Colonic mucosa (tissue), 4 donors: ENCODE data around the gene RASGRF2. TPM values are rescaled to one million over a fixed set of nuclear protein-coding genes. Genes with fewer than 3 reads are reported as not detected.
A peak's percentile ranks its signal among the peaks of the same experiment; 100 is the strongest.

Experiments
- DNase-seq: peaks from one replicate; pipeline ENCODE4 v3.0.0-alpha.2; 2020
- H3K27ac ChIP-seq: fragments of 200-600 bp; one replicate; pipeline ENCODE4 v1.8.0; 2021
- H3K27me3 ChIP-seq: fragments of 200-600 bp; one replicate; pipeline ENCODE4 v1.8.0; 2021
- H3K36me3 ChIP-seq: fragments of 200-600 bp; one replicate; pipeline ENCODE4 v1.8.0; 2021
- H3K4me1 ChIP-seq: fragments of 200-600 bp; one replicate; pipeline ENCODE4 v1.8.0; 2021; ENCODE audit warnings: mild to moderate bottlenecking
- H3K4me3 ChIP-seq: fragments of 200-600 bp; one replicate; pipeline ENCODE4 v1.8.0; 2021
- H3K9ac ChIP-seq, 2 donors: one replicate each; pipeline ENCODE4 v1.7.0; 2013; ENCODE audit warnings: control low read depth in 2 of 2, low read depth in 2 of 2, low read length in 2 of 2
- H3K9me3 ChIP-seq: fragments of 200-600 bp; one replicate; pipeline ENCODE4 v1.8.0; 2021
- CTCF ChIP-seq: fragments of 200-600 bp; IDR thresholded peaks from one replicate; pipeline ENCODE4 v1.8.0; 2022; ENCODE audit warnings: antibody characterized with exemption, mild to moderate bottlenecking
- intact Hi-C: fragments of 100-400 bp; cut with DNase I; formaldehyde crosslinking; loops from one replicate; pipeline ENCODE4 v1.14.1; 2022
- total RNA-seq, 2 donors: library from RNA; stranded (reverse); fragmentation: NEBNext Ultra II Directional in 1 of 2; extraction: Animal tissue kit (Norgen Biotek cat#: 25700) in 1 of 2; gene quantifications; one replicate each; pipeline ENCODE4 v1.2.1, GENCODE V29; 2021
- donor health status: healthy.
- donor health status: DM: no; HTN: no; CAD: no.
- donor health status: DM: no; HTN: no; CAD: no.

The RASGRF2 gene
- total RNA-seq, 2 donors from 2014 or later, result 2.8 to 3.5 TPM

GRCh38 chr5:81191726-81192372 lies 231.7 kb downstream of the RASGRF2 start:
- intact Hi-C loops, result loop anchor here (10.0 kb wide), 2 partner anchors 477 to 507 kb away; no protein-coding TSS in a partner anchor
- Histone ChIP-seq H3K9me3 (no peaks in the 10 kb centered on the region), H3K27me3 (no peaks in the 10 kb centered on the region), H3K4me3 (no peak overlapping the region), H3K27ac (no peak overlapping the region), H3K36me3 (no peaks in the 10 kb centered on the region), H3K4me1 (no peaks in the 10 kb centered on the region), H3K9ac (no peak overlapping the region)
- no peak for TF ChIP-seq CTCF
- no peak for DNase-seq

- TF ChIP-seq CTCF, result no peak
- H3K9ac ChIP-seq, result no peak overlapping the region
- DNase-seq, result no peak
- H3K27ac ChIP-seq, result no peak overlapping the region
- H3K36me3 ChIP-seq, result no peaks in the 10 kb centered on the region
- H3K4me1 ChIP-seq, result no peaks in the 10 kb centered on the region
- intact Hi-C loops, result loop anchor here (10.0 kb wide), 2 partner anchors 478 to 508 kb away; no protein-coding TSS in a partner anchor
- no peak overlapping the region for H3K4me3 ChIP-seq
- H3K27me3 ChIP-seq, result no peaks in the 10 kb centered on the region
- H3K9me3 ChIP-seq, result no peaks in the 10 kb centered on the region
Measured at GRCh38 chr5:81192373-81192750, 232.2 kb downstream of the RASGRF2 start.

DNA sequence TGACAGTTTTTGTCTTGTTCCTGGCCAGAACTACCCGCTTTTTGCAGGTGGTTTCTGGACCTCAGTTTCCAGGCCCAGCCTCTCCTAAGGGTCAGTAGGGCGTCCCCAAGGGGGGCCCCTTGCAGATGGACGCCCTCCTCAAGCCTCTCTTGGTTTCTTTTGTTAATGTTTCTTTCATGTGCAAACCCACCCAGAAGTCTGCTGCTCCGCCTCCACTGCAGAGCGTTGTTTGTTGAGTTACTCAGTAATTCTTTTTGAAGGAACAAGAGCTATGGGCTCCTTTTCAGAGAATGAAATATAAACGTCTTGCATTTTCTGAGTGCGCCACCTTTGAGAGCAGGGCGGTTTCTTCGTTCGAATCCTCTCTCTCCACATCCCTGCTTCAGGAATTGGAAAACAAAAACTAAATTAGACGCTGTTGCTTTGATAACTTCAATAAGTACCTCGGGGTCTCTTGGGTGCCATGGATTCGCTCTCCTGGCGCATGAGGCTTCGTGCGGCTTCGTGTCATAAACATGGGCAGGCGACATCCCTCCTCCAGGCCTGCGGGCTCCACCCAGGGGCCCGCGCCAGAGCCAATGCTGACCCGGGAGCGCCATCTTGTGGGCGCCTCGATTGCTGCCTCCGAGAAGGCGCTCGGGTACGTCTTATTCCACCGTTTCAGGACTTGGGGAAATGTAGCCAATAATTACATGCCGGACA lies 234.6 kb downstream of the RASGRF2 start:
- no peaks in the 10 kb centered on the region for H3K27me3 ChIP-seq
- no peak overlapping the region for H3K27ac ChIP-seq
- TF ChIP-seq CTCF, result peak; percentile 92
- intact Hi-C loops, result loop anchor here (10.0 kb wide), 2 partner anchors 480 to 510 kb away; no protein-coding TSS in a partner anchor
- H3K9ac ChIP-seq, result no peak overlapping the region
- no peaks in the 10 kb centered on the region for H3K4me1 ChIP-seq
- H3K4me3 ChIP-seq, result no peak overlapping the region
- H3K9me3 ChIP-seq, result no peaks in the 10 kb centered on the region
- H3K36me3 ChIP-seq, result no peaks in the 10 kb centered on the region
- DNase-seq, result peak; percentile 83

GRCh38 chr5:81195335-81195929 lies 235.3 kb downstream of the RASGRF2 start:
- Histone ChIP-seq H3K4me3 (no peak overlapping the region), H3K36me3 (no peaks in the 10 kb centered on the region), H3K27me3 (no peaks in the 10 kb centered on the region), H3K27ac (no peak overlapping the region), H3K9ac (no peak overlapping the region), H3K4me1 (no peaks in the 10 kb centered on the region), H3K9me3 (no peaks in the 10 kb centered on the region)
- peak; percentile 23 for TF ChIP-seq CTCF
- no peak for DNase-seq
- intact Hi-C loops, result loop anchor here (10.0 kb wide), 2 partner anchors 481 to 511 kb away; no protein-coding TSS in a partner anchor

- Histone ChIP-seq H3K27ac (no peak overlapping the region), H3K27me3 (no peaks in the 10 kb centered on the region), H3K36me3 (no peaks in the 10 kb centered on the region), H3K9ac (no peak overlapping the region), H3K9me3 (no peaks in the 10 kb centered on the region), H3K4me3 (no peak overlapping the region), H3K4me1 (no peaks in the 10 kb centered on the region)
- no peak for DNase-seq
- no peak for TF ChIP-seq CTCF
- intact Hi-C loops, result no loop called here
Measured at GRCh38 chr5:81202655-81203054, 242.5 kb downstream of the RASGRF2 start.
